Body of pancreas (tissue), 4 donors: ENCODE data around the gene CC2D2B. TPM values are rescaled to one million over a fixed set of nuclear protein-coding genes. Genes with fewer than 3 reads are reported as not detected.
"Not testable (repeated sequence)": the region's sequence is repeated elsewhere in the genome, so short reads cannot be mapped to it uniquely, and the experiment has no call there.

Source experiments
- ATAC-seq: fragments of 150-250 bp; one replicate; pipeline ENCODE4 v1.9.1; 2016
- DNase-seq, 4 donors: peaks; one replicate each; pipeline ENCODE4 v3.0.0-alpha.2; 2019
- H3K27ac ChIP-seq, 4 donors: fragments of 200-600 bp; sonication (generic); 1 replicate in 3 of 4; 2 replicates in 1 of 4; pipeline versions ENCODE4 v1.5.1 to v1.6.1; 2016 to 2019; ENCODE audit warnings: mild to moderate bottlenecking in 1 of 4, mixed read lengths in 1 of 4, moderate library complexity in 1 of 4
- H3K27me3 ChIP-seq, 2 donors: fragments of 200-600 bp; sonication (generic); one replicate each; pipeline ENCODE4 v1.6.0; 2016; ENCODE audit warnings: mild to moderate bottlenecking in 1 of 2
- H3K36me3 ChIP-seq, 2 donors: fragments of 200-600 bp; sonication (generic); replicated peaks in 1 of 2; 2 replicates each; pipeline ENCODE4 v1.5.1; 2016; ENCODE audit warnings: low read depth in 2 of 2; ENCODE audit not compliant: insufficient read depth in 1 of 2
- H3K4me1 ChIP-seq: fragments of 200-600 bp; sonication (generic); one replicate; pipeline ENCODE4 v1.6.0; 2016
- H3K4me3 ChIP-seq, 2 donors: fragments of 200-600 bp; sonication (generic); 1 replicate in 1 of 2; 2 replicates in 1 of 2; pipeline ENCODE4 v1.5.1; 2016 to 2019
- H3K9me3 ChIP-seq, 3 donors: fragments of 200-600 bp; sonication (generic); 1 replicate in 2 of 3; 2 replicates in 1 of 3; pipeline ENCODE4 v1.5.1; 2016
- POLR2A ChIP-seq, 3 donors: fragments of 450-650 bp; IDR thresholded peaks; one replicate each; pipeline ENCODE4 v1.6.1; 2016; ENCODE audit warnings: antibody characterized with exemption in 3 of 3, mild to moderate bottlenecking in 2 of 3
- WGBS, 2 donors: methylation state at CpG; one replicate each; pipeline ENCODE4 v1.1.5; 2017; 5-methylcytosine and 5-hydroxymethylcytosine counted together
- intact Hi-C: fragments of 100-400 bp; cut with DNase I; formaldehyde crosslinking; loops from one replicate; pipeline ENCODE4 v1.15.1; 2023
- total RNA-seq, 2 donors: library from RNA; depleted of rRNA; stranded (reverse); fragments of >200 nt; gene quantifications; one replicate each; pipeline ENCODE4 v1.1.0, GENCODE V29; 2016
- TF ChIP-seq, protein P1 (sequence below), 7 experiments: fragments of 450-650 bp in 4 of 7; fragments of 200-600 bp in 3 of 7; sonication (generic) in 3 of 7; IDR thresholded peaks; one replicate each; pipeline ENCODE4 v1.5.1; 2016 to 2019; ENCODE audit warnings: antibody characterized with exemption in 7 of 7

Gene CC2D2B
- total RNA-seq, 2 donors from 2014 or later = 0.99 to 3.4 TPM

DNA sequence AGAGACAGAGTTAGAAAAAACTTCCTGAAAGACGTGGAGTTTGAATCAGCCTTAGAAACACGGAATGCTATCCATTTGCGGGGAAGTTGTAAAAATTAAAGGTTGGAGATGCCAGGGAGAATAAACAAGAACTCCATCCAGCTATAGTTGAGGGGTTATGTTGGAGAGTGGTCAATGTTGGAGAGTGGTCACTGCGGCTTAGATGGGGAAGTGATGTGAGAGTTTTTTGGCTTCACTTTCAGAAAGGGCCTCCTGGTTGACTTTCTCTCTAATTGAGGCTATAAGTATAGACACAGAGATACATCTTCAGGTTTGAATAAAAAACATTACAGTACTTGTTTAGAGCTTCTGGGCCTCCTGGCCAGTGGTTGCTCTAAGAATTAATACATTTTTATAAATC, 675 bp downstream of the CC2D2B start:
- H3K36me3 ChIP-seq = no peaks in the 10 kb centered on the region
- H3K27ac ChIP-seq = no peak overlapping the region
- H3K4me1 ChIP-seq = peaks cover 4% of the 10 kb centered on the region

DNA sequence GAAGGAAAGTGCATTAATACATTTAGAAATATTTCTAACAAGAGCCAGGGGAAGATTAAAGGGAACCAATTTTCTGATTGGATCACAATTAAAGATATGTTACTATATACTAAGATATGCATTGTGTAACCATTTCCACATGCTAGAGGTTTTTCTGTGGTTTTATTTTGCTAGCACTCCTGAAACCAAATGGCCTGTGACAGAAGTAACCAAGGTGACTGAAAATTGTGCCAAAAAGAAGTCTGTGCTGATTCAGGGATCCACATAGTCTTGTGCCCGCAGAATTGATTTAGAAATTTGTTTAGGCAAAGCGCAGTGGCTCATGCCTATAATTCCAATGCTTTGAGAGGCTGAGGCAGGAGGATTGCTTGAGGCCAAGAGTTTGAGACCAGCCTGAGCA, 1.8 kb downstream of the CC2D2B start:
- no peak overlapping the region for H3K4me3 ChIP-seq
- intact Hi-C loops = no loop called here
- TF ChIP-seq, protein P1, sequence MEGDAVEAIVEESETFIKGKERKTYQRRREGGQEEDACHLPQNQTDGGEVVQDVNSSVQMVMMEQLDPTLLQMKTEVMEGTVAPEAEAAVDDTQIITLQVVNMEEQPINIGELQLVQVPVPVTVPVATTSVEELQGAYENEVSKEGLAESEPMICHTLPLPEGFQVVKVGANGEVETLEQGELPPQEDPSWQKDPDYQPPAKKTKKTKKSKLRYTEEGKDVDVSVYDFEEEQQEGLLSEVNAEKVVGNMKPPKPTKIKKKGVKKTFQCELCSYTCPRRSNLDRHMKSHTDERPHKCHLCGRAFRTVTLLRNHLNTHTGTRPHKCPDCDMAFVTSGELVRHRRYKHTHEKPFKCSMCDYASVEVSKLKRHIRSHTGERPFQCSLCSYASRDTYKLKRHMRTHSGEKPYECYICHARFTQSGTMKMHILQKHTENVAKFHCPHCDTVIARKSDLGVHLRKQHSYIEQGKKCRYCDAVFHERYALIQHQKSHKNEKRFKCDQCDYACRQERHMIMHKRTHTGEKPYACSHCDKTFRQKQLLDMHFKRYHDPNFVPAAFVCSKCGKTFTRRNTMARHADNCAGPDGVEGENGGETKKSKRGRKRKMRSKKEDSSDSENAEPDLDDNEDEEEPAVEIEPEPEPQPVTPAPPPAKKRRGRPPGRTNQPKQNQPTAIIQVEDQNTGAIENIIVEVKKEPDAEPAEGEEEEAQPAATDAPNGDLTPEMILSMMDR (IDR thresholded peaks at IDR 0.05) = no peak
- no peaks in the 10 kb centered on the region for H3K27me3 ChIP-seq
- peaks cover 4% of the 10 kb centered on the region for H3K4me1 ChIP-seq
- no peaks in the 10 kb centered on the region for H3K36me3 ChIP-seq
- no peaks in the 10 kb centered on the region for H3K9me3 ChIP-seq
- DNase-seq = no peak
- H3K27ac ChIP-seq = no peak overlapping the region
- ATAC-seq = no peak
- WGBS, 2 donors = 86 to 92% methylated on average over 2 of the region's 2 CpGs

More for the DNA sequence above, 675 bp downstream of the CC2D2B start:
- TF ChIP-seq POLR2A (IDR thresholded peaks at IDR 0.05) = no peak
- TF ChIP-seq, protein P1 (IDR thresholded peaks at IDR 0.05) = no peak
- H3K9me3 ChIP-seq = no peaks in the 10 kb centered on the region
- intact Hi-C loops = no loop called here
- ATAC-seq = no peak
- no peaks in the 10 kb centered on the region for H3K27me3 ChIP-seq
- no peak for DNase-seq
- WGBS, 2 donors = 41 to 51% methylated on average over 4 of the region's 4 CpGs
- no peak overlapping the region for H3K4me3 ChIP-seq

DNA sequence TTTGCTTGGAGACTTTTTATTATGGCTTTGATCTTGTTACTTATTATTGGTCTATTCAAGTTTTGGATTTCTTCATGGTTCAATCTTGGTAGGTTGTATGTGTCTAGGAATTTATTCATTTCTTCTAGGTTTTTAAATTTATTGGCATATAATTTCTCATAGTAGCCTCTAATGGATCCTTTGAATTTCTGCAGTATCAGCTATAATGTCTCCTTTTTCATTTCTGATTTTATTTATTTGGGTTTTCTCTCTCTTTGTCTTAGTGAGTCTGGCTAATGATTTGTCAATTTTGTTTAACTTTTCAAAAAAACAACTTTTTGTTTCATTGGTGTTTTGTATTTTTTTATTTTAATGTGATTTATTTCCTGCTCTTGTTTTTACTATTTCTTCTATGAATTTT, 8.3 kb downstream of the CC2D2B start:
- H3K9me3 ChIP-seq, H3K4me3 ChIP-seq, H3K27me3 ChIP-seq, DNase-seq, H3K27ac ChIP-seq, intact Hi-C loops, H3K4me1 ChIP-seq, ATAC-seq, H3K36me3 ChIP-seq: not testable (repeated sequence)

DNA sequence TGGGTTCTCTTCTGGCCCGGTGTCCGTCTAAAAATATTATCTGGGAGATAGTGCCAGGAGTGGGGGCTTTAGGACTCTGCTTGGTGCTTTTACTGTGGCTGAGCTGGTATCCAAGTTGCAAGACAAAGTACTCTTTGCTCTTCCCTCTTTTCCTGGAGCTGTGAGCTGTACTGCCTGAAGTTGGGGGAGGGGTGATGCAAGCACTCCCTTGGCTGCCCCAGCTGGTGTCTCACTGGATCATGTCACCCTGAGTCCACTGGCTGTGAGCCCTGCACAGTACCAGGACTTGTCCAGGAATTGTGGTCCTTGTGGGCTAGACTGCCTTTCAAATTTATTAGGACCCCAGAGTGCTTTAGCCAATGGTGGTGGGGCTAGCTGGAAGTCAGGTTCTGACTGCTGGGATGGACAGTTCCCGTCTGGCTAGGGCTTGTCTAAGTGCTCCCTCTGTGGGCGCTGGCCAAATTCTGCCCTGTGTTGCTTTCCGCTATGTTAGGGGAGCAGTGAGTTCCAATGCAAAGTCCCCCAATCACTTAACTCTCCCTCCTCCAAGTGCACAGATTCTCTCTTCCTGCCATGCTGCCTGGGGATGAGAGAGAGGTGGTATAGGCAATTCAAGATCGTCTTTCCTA, 13.1 kb downstream of the CC2D2B start:
- DNase-seq (no peak), ATAC-seq (no peak)
- 91 to 96% methylated on average over 6 of the region's 6 CpGs for WGBS, 2 donors
- no peak overlapping the region for H3K4me3 ChIP-seq
- no peaks in the 10 kb centered on the region for H3K4me1 ChIP-seq
- no peaks in the 10 kb centered on the region for H3K36me3 ChIP-seq
- TF ChIP-seq, protein P1 (IDR thresholded peaks at IDR 0.05) = no peak
- TF ChIP-seq POLR2A (IDR thresholded peaks at IDR 0.05) = no peak
- intact Hi-C loops = no loop called here
- H3K27me3 ChIP-seq = no peaks in the 10 kb centered on the region
- no peaks in the 10 kb centered on the region for H3K9me3 ChIP-seq
- H3K27ac ChIP-seq = no peak overlapping the region

DNA sequence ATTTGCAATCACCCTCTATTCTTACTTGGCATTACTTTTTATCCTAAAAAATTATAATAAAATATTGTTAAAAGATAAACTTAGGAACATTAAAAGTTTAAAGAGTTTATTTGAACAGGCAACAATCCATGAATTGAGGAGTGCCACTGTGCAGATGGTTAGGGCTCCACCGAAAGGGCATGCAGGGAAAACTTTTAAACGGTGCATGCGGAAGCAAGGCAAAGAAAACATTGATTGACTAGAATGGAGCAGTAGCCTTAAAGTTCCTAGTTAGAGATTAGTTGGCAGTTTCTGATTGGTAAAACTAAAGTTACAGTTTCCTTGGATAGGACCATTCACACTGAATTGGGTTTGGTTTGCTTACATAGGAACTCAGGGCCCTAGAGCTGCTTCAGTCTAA, 17.3 kb downstream of the CC2D2B start:
- Histone ChIP-seq H3K27me3 (no peaks in the 10 kb centered on the region), H3K4me3 (no peak overlapping the region), H3K4me1 (no peaks in the 10 kb centered on the region), H3K36me3 (no peaks in the 10 kb centered on the region), H3K27ac (no peak overlapping the region), H3K9me3 (no peaks in the 10 kb centered on the region)
- ATAC-seq (no peak), DNase-seq (no peak)
- 31% methylated on average over 3 of the region's 3 CpGs for WGBS, 2 donors
- TF ChIP-seq, protein P1 (IDR thresholded peaks at IDR 0.05) = no peak
- TF ChIP-seq POLR2A (IDR thresholded peaks at IDR 0.05) = no peak
- intact Hi-C loops = no loop called here
